ENCODE data around the gene NADSYN1.

The NADSYN1 gene

DNA sequence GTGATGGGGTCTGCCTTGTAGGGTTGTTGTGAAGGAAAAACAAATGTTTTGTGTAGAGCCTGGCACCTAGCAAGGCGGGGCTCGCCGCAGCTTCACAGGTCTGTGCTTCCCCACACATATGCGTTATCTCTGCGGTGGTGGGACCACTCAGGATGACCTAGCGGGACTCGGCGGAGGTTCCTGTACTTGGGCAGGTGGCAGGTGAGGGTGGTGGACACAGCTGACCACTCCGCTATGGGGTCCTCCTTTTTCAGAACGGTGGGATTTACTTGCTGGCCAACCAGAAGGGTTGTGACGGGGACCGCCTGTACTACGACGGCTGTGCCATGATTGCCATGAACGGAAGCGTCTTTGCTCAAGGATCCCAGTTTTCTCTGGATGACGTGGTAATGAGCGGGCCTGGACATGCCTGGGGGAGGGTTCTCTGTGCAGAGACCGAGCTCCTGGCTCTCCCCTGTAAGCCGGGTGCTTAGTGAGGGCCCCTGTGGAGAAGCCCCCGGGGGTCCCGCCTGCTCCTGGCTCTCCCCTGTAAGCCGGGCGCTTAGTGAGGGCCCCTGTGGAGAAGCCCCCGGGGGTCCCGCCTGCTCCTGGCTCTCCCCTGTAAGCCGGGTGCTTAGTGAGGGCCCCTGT, 21.3 kb downstream of the NADSYN1 start:
- no peak for DNase-seq (ENCODE audit: low spot score)

DNA sequence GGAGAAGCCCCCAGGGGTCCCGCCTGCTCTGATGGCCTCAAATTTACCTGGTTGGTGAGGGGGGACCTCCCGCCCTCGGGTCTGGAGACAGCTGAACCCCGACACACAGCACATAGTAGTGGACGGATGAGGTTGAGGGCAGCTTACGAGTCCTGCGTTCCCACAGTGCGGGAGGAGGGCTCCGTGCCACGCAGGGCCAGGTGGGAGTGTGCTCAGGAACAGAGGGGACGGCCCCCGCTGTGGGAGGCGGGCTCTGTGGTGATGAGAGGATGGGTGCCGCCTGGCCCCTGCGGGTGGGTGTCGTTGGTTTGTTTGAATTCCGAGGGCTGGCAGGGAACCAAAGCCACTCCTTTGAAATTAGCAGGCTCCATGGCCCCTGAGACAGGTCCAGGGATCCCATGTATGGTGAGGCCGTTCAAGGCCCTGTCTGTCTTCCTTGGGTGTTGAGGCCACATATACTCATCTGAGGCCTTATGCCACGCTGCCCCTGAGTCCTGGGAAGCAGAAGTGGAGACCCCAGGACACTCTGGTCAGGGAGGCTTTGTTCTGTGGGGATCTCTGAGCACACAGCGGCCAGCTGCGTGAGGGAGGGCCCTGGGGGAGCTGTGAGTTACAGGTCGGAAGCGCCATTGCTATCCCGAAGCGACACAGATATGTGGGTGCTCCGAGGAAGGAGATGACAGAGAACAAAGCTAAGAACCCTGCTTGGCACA, 21.9 kb downstream of the NADSYN1 start:
- no peak for DNase-seq (ENCODE audit: low spot score)

DNA sequence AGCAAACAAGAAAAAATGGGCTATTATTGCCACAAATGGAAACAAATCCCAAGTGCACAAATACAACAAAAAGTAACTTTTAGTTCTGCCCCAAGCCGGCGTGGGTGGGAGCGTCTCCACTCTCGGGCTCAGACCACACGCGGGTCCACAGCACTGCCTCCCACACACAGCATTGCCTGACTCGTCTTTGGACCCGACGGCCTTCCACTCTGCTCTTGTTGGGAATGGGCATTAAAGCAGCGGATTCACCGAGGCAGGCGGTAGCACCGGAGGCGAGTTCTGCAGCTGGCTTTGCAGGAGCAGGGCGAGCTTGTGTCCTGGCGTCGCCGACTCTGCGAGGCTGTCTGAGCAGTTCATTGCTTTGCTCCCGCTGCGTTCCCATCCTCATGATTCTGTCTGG, 23.0 kb downstream of the NADSYN1 start:
- DNase-seq (ENCODE audit: low spot score): no peak

DNA sequence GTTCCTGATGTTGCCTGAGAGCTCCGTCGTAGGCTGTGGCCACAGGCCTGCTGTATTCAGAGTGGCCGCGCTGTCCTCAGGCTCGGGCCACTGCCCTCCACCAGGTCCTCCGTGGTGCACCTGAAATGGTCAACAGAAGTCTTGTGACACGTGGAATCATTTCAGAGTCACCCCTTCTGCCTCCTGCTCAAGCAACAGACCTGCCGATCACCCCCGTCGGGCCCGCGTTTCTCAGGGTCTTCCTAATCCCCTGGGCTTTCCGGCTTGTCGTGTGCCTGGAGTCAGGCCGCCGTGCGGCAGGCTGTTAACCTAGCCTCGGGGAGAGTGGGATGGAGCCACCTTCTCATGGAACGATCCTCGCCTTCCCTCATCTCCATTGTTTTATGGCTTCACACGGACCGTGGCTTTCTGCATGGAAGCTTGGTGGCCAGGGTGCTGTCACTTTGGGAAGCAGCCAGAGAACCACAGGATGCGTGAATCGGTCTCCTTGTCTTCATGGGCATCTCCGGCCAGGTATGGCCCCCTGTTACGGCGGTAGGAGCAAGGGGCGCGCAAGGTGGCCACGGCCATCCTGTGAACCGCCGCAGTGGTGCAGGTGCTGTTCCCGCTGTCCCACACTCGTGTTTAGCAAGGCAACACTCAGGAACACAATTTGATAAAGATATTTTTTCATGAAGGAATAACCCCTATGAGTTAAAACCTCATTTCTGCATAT, 24.1 kb downstream of the NADSYN1 start:
- no peak for DNase-seq (ENCODE audit: low spot score)

DNA sequence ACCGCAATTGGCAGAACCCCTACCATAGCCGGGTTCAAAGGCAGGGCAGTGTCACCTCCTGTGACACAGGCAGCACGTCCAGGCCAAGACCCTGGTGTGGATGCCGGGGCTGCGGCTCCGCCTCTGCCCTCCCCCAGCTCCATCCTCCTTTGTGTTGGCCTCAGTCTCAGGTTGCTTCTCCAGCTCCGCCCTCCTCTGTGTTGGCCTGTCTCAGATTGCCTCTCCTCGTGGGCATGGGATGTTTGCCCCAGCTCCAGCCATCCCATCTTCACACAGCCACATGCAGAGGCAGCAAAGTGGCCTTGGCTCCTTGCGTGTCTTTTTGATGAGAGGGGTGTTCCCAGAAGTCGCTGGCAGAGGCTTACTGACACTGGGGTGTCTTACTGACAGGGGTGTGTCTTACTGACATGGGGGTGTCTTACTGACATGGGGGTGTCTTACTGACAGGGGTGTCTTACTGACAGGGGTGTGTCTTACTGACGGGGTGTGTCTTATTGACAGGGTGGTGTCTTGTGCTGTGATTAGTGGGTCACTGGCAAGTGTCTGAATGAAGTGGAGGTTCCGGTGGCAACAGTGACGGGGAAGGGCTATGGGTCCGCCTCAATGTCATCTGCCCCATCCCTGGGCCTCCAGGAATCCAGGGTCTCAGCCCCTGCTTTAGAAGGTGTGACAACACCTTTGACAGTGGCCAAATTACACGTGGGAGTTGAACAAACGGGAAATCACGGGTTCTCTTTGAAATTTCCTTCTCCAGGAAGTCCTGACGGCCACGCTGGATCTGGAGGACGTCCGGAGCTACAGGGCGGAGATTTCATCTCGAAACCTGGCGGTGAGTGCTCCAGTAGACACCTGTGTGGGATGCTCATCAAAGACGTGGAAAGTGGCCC, 24.9 kb downstream of the NADSYN1 start:
- no peak for DNase-seq (ENCODE audit: low spot score)

DNA sequence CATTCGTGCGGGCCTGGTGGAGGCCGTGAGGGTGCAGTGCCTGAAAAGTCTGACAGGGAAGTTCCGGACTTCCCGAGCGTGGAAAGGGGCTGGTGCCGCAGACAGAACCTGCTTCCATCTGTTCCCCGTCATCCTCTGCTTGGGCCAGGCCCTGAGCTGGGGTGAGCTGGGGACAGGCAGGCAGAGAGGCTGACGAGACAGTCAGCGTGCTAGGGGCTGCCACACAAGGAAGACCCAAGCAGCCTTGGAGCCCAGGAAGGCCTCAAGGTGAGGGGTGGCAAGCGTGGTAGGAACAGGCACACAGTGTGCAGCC, 25.5 kb downstream of the NADSYN1 start:
- DNase-seq (ENCODE audit: low spot score): no peak

DNA sequence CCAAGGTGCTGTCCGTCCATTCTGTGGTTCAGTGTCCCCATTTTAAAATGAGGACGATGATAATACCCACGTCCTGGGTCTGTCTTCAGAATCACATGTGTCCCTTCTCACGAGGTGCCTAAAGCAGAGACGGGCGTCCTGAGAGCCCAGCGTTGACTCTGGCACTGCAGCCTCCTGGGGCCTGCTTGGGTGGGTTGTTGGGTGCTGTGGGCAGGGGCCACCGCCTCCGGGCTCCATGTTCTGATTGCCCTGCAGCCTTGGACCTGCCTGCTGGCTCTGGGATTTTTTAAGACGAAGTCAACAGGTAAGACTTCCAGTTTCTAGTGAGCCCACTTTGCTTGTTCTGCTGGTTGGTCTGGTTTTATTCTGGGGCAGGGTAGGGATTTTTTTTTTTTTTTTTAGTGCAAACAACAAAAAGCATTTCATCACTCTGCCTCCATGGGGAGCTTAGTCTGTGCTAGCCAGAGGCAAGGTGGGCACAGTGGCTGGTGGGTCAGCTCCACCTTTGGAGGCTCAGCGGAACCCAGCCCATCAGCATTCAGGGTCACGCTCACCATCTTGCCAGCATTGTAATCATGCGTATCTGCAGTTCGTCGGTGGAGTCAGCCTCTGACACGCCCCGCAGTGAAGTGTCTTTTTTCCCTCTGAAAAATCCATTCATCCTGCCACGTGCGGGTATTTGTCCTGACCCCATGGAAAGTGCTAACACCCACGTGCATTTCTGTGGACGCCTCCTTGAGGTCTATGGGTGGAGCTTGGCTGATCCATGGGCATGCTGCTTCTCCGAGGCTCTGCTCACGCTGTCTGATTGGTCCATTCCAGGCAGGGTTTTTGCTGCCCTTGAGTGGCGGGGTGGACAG, 28.3 kb downstream of the NADSYN1 start:
- DNase-seq (ENCODE audit: low spot score): no peak

DNA sequence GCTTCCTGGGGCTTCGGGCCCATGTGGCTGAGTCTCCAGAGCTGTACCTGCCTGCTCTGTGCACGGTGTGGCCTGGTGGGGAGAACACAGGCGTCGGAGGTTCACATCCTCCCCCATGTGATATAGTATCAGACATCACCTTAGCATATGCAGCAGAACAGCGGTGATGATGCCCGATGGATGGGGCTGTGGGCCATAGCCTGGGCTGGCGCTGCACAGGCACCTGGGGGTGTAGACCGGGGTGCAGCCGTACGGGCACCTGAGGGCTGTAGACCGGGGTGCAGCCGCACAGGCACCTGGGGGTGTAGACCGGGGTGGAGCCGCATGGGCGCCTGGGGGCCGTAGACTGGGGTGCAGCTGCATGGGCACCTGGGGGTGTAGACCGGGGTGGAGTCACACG, 29.2 kb downstream of the NADSYN1 start:
- DNase-seq (ENCODE audit: low spot score): no peak

DNA sequence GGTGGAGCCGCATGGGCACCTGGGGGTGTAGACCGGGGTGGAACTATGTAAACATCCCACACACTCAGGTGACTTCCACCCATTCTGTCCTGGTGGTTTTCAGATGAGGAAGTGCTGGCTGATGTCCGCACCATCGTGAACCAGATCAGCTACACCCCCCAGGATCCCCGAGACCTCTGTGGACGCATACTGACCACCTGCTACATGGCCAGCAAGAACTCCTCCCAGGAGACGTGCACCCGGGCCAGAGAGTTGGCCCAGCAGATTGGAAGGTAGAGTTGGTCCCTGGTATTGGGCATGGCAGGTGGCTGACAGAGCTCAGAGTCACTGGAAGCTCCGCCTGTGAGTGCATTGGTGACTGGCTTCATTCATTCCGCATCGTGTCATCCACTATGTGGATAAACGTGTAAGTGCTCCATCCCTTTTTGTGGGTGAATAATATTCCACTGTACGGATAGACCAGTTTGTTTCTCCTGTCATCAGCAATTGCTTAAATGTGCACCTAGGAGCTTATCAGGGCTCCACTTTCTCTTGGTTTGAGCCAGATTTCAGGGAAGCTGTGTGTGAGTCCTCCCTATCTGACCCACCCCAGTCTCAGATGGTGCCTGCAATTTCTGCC, 29.9 kb downstream of the NADSYN1 start:
- DNase-seq (ENCODE audit: low spot score): no peak

DNA sequence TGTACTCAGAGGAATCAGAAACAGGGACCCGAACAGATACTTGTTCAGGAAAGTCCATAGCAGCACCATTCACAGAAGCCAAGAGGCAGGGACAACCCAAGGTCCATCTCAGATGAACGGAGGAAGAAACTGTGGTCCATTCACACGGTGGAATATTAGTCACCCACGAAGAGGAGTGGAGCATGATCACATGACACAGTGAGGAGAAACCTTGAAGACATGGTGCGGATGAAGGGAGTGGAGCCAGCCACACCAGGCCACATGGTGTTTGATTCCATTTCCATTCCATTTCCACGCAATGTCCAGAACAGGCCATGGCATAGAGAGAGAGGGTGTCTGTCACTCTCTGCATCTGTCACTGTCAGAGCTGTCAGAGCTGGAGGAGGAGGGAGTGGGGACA, 30.7 kb downstream of the NADSYN1 start:
- DNase-seq (ENCODE audit: low spot score): no peak

DNA sequence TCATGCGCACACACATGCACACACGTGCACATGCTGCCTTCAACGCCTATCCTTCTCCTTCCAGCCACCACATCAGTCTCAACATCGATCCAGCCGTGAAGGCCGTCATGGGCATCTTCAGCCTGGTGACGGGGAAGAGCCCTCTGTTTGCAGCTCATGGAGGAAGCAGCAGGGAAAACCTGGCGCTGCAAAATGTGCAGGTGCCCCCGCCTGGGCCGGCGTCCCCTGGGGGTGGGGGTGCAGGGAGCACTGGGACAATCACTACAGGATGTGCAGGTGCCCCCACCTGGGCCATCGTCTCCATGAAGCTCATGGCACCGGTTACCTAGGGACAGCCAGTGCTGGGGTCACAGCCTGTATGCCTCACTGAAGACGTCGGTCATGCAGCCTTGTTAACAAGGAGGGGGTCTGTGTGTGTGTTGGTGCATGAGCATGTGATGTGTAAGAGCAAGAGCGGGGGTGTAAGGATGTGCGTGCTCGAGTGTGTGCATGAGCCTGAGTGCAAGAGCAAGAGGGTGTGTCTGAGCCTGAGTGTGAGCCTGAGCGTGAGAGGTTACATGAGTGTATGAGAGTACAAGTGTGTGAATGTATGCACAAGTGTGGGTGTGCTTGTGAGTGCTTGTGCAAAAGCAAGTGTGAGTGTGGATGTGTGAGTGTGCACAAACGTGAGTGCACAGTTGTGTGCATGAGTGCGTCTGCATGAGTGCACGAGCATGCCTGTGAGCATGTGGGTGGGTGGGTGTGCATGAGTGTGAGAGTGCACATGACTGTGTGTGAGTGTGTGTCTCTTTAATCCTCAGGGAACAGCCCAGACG, 31.5 kb downstream of the NADSYN1 start:
- no peak for DNase-seq (ENCODE audit: low spot score)

DNA sequence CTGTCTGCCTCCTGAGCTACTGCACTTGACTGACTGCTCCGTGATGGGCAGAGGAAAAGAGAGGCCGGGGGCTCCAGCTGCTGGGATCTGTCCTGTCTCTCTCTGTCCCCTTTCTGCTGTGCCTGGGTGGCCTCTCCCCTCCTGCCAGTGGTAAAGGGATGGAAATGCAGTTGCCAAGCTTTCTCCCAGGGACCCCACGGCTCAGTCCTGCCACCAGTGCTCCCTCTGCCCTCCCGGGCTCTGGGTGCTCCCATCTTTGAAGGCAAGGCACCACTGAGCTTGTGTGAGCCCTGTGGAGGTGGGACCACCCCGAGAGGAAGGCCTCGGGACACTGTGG, 32.0 kb downstream of the NADSYN1 start:
- no peak for DNase-seq (ENCODE audit: low spot score)

DNA sequence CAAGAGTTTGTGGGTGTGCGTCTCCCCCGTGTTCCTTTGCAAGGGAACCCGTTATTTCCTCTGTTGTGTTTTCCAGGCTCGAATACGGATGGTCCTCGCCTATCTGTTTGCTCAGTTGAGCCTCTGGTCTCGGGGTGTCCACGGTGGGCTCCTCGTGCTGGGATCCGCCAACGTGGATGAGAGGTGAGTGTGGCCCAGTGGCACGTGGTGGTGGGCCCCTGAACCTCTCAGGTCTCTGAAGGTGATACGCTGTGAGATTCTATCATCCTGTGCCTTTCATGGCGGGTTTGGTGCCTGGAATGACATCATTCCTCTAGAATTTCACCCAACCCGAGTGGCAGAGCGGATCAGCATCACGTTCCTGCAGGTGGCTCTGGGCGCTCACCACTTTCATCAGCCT, 32.5 kb downstream of the NADSYN1 start:
- DNase-seq (ENCODE audit: low spot score): no peak

DNA sequence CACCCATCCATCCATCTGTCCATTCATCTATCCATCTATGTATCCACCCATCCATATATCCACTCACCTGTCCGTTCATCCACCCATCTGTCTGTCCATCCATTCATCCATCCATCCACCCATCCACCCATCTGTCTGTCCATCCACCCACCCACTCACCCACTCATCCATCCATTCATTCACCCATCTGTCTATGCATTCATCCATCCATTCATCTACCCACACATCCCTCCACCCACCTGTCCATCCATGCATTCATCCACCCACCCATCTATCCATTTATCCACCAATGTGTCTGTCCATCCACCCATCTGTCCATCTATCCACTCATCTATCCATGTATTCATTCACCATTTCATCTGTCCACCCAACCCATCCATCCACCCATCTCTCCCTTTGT, 33.3 kb downstream of the NADSYN1 start:
- DNase-seq (ENCODE audit: low spot score): no peak

DNA sequence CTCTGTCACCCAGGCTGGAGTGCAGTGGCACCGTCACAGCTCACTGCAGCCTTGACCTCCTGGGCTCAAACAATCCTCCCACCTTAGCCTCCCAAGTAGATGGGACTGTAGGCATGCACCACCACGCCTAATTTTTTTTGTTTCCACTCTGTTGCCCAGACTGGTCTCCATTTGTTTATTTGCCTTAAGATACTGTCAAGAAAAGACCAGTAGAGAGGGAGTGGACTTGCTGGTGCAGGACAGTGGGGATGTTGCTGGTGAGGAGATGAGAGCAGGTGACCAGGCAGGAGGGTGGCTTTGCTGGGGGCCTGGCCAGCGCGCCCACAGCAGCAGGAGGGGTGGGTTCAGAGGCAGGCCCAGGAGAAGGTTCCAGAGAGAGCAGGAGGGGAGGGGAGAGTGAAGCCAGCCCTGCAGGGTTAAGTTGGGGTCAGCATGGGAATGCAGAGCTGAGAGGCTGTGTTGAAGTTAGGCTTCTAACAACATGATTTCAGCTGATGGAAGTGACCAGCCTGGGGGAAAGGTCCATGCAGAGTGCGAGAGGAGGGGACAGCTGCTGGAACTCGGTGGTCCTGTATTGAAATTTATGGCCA, 35.8 kb downstream of the NADSYN1 start:
- DNase-seq (ENCODE audit: low spot score): no peak

DNA sequence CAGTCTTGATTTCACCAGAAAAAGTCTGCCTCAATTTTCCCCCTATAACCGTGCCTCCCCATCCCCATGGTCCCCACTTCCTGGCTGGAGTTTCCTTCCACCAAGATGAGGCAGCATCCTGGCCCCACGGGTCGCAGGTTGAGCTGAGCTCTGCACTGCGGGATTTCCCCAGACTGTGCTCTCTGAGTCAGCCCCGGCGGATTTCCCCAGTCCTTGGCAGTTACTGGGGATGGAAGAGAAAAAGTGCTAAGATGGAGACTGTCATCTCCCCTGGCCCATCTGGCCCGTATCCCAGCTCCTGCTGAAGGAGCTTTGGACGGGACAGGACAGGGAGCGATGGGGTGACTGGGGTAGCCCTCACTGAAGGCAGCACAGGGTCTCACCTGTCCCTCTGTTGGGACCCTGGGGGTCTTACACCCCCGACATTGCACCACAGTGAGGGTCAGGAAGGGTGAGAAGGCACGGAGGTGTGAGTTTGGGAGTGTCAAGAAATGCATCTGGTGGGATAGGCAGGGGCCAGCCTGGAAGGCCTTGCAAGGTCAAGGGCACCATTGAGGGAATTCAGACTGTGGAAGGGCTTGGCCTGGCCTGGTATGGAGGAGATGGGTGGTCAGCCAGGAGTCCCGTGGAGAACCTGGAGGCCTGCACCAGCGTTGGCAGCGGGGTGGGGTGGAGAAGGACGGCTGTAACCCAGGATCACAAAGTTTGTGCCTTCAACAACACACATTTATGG, 36.5 kb downstream of the NADSYN1 start:
- no peak for DNase-seq (ENCODE audit: low spot score)

DNA sequence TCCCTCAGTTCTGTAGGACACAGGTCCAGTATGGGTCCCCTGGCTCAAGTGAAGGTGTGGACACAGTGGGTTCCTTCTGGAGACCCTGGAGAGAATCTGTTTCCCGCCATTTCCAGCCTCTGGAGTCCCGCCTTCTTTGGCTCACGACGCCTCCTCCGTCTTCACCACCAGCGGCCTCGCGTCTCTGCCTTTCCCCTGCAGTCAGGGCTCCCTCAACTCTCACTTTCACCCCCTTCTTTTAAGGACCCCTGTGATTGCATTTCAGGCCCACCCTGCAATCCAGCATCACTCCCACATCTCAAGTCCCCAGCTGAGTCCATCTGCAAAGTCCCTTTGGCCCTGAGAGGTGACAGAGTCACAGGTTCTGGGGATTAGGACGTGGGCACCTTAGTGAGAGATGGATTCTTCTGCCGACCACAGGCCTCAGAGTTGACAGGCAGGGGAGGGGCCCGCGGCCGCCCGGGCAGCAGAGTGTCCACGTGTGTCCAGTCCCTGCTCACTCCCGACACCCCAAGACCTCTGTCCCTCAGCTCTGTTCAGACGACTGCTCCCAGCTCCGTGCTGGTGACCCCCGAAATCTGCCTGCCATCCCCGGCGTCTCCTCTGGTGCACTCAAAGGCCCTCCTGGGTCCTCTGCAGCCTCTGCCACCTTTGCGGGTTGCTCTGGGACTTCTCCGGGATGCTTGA, 37.2 kb downstream of the NADSYN1 start:
- no peak for DNase-seq (ENCODE audit: low spot score)

DNA sequence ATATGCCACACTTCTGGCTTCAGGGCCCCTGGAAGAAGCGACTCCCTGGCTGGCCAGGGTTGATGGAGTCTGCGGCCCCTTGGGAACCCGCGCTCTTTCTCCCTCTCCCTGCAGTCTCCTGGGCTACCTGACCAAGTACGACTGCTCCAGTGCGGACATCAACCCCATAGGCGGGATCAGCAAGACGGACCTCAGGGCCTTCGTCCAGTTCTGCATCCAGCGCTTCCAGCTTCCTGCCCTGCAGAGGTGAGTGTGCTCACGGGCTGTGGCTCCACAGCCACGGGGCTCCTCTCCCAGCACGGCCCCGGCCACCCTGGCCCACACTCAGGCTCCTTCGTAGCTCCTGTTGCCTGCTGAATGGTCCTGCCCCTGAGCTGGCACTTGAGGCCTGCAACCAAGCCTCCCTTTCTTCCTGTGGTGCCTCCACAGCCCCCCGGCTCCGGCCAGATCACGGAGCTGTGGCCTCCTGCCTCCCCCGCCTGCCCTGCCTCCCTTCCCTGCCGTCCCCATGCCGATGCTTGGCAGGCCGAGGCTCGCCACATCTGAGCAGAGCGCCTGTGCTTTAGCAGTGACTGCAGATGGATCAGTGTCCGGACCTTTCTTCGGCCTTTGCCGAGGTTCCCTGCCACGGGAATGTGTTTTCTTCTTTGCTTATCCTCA, 37.9 kb downstream of the NADSYN1 start:
- no peak for DNase-seq (ENCODE audit: low spot score)

Measured in RKO (cell line).